Activated naive CD4-positive, alpha-beta T cell treated with anti-CD3 and anti-CD28 coated beads, Interleukin-2, amount 50 U/mL, for 16 hours (primary cell): Measurements from ENCODE around the gene EPHA5.

Experiments
- DNase-seq: peaks from one replicate; pipeline ENCODE4 v3.0.0-alpha.2; 2020

The EPHA5 gene

DNA sequence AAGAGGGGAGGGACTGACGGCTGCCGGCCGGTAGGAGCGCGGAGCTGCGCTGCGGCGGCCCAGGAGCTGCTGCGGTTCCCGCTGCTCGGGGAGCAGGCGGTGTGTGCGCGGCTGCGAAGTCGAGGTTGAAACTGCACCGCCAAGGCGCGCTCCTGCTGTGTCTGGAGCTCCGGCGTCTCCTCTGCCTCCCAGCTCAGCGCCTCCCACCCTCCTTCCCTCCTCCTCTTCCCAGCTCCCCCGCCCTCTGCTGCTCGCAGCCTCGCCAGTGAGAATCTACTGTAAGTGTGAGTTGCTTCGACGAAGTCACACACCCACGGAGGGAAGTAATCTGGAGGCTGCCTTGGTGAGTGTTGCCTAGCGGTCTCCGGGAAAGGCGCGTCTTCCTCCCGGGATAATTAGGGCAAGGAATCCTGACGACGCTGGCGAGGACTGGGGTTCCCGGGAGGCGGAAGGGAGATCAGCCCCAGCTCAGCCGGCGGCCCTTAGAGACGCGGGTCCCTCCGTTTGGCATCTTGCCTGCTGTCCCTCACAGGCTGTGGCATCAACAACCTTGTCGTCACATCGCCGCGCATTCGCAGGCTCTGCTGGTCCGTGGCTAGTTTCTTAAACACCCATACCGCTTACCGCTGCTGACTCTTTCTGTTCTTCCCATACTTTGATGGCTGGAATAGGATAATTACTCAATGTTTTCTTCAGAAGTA is at the start of gene EPHA5:
EPHA5 (minus strand) TSS at position 159 of the 701 bp plus-strand sequence. CDS start 747 bp downstream, outside the sequence.
- no peak for DNase-seq

DNA sequence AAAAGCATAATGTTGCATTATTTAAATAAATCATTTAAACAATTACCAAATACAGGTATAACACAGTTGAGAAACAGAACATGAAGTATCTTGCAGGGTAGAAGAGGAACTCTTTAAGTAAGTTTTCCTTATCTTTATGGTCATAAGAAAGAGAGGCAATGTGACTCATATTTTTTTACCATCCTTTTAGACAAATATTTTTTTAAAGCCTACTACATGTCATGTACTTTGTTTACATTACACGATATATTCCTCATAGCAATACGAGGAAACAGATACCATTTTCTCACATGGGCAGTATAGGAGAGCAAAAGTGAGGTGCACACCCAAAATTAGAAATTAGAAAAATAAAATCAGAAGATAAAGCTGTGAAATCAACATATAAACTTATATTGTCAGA is 49.3 kb upstream of the EPHA5 start:
- DNase-seq: no peak

DNA sequence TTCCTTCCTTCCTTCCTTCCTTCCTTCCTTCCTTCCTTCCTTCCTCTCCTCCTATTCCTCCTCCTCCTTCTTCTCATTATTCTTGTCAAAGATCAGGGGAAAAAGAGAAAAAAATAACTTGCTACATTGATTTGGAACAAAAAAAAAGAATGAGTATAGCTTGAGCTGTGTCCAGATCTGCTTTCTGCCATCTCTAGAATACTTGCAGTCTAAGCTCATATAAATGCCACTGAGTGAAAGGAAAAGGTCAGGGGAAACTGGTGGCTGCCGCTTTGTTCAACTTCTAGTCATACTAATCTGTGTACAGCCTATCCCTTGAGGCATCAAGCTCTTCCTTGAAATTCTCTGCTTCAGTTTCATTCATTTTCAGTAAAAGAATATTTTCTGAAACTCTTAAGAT is 28.3 kb upstream of the EPHA5 start:
- no peak for DNase-seq

DNA sequence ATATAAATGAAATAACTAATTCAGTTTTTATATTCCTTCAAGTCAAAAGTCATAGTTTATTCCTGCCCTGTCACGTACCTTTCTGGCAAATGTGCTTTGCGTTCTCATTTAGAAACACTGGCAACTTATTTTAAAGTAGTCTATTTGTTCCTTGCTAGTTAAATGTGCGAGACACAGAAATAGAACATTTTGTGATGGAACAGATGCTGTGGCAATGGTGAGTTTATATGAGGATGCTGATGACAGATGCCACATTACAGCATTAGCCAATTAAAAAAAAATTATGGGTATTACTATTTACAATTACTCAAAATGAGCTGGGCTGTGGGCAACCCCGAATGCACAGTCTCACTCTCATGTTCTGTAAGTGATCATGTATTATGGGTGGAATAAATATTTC is 26.1 kb upstream of the EPHA5 start:
- no peak for DNase-seq

DNA sequence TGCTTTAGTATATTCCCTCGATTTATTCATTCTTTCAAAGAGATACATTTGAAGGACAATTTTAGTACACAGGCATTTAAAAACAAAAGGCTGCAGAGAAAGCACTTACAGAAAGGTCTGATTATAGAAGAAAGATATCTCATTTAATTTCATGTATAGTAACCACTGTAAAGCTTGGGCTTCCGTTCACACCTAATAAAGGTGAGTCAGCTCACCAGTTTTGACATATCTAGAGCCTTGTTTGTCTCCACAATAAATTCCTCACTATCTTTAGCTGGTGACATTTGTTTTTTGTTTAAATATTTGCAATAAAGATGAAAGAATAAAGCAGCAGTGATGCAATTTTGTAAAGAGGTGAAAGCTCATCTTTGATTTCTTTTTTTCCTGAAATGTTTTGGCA is 1.1 kb upstream of the EPHA5 start:
- DNase-seq: no peak

DNA sequence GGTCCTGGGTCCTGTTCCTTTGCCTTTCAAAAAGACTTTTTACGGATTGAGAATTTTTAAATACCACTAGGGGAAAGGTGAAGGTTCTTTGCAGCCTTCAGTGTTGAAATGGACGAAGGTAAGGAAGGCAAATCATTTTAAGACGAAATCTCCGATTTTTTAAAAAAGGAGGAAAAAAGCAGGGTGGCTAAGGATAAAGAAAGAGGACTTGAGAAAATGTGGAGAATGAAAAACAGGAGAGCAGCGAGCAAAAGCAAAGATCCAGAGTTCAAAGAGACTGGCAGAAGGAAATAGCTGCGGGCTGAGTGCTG is 314 bp downstream of the EPHA5 start:
- no peak for DNase-seq

DNA sequence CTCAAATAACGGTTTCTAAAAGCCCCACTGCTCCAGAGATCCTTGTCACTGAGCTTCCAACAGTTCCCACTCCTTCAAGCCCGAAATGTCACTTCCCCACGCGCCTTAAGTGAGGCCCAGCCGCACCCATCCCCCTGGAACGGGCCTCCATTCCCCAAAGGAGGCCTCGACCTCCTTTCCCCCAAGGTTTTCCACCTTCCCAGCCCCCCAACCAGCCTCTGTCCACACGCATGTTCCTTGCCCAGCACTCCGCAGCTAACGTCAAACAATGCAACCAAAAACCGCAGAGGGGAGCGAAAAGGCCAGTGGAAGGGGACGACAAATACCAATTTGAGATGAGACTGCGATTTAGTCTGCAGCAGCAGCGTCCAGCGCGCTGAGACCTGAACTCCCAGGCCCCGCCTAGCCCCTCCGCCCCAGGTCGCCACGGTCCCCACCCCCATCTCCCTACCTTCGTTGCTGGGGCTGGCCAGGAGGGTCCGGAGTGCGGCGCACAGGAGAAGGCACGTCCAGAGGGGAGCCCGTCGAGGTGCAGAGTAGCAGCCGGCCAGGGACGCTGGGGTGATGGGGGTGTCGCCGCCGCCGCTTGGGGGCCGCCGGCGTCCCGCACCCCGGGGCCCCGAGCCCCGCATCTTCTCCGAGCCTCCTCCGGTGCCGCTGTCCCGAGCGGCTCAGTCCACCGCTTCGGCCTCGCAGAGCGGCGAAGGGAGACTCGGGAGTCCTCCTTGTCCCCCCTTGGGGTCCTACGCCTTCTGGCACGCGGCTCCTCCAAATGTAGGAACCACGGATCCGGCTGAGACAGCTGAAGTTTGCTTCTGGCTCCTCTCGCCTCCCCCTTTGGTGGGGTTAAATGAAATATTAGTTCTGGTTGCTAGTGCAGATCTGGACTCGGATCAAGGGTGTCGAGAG is 924 bp downstream of the EPHA5 start:
- DNase-seq: no peak

DNA sequence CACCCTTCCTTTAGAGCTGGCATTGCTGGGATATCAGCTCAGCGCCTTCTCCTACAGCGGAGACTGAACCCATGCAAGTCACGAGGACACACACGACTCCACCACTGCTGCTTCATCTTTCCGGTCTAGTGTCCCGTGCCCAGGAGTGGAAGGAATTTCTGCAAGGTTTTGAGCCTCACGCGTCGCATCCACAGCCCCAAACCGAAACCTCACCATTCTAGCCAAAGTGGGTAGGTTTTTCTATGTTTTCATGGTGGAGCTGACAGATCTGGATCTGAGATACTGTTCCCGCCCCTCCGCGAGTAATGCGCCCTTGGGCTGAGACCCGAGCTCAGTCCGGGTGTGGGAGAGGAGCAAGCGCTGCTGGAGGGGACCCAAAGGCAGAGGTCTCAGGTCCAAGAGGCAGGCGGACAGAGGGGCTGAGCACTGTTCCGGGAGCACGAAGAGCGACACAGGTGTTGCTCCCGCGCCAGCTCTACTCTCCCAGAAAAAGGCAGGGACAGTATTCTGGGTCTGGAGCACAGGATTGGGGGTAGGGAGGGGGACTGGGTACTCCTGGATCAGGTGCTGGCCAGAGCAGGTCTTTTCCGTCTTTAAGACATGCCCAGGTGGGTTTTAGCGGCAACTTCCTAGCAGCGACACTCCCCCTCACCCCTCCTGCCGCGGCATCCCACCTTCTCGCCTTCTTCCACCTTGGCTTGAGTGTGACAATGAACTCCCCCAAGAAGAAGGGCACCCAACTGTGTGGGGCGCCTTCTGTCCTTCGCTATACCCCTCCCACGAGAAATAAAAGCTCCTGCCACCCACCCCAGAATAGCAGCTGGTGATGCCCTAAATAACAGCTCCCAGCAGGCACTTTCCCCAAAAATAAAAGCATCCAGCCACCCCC is 1.8 kb downstream of the EPHA5 start:
- DNase-seq: no peak

DNA sequence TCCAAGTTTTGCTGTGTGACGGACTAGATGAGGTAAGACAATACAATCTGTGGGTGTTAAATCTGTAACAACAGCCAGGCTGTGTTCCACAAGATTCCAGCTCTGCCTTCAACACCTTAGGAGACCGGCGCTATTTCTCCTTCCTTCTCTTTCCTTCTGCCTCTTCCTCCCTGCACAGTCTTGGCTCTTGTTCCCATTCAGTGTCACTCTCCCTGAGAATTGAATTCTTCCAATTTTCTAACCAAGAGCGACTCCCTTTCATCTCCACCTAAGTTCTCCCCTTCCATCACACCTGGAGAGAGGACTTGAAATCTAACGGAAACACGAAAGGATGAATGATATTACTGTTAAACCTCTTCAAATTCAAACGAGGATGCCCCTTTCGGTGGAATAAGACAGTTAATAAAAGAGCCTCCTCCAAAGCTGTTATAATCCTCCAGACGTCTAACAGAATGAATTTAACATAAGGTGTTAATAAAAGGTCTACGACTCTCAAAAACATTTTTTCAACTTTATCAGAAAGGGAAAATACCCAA is 2.7 kb downstream of the EPHA5 start:
- DNase-seq: no peak

DNA sequence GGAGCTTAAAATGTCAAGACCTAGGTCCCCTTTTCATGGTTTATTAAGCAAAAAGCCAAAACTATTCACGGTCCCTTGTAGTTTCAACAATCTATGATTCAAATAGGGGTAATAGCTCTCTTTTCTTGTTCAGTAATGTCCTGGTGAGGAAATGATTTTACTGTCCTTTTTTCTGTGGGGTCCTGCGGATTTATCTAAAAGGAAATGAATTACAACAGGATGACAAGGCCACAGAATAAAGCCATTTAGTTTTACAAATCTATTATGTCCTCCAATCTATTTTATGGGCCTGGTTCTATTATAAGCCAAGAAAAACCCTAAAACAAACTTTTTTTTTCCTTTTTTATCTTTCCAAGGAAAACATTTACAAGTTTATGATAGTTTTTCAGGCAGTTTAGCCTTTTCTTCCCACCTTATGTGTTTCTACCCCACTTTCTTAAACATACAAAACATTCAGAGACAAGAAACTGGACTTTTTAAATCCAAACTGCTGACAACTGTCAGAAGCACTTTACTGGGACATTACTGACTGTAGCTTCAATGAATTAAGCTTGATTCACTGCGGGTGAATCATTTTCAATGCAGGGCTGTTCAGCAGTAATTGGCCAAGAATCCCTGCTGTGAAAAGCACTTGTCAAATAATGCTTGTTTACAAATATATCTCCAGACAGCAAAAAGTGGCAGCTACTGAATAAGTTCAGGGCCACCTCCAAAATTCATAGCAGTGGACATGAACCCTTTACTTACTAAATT is 4.3 kb downstream of the EPHA5 start:
- no peak for DNase-seq

DNA sequence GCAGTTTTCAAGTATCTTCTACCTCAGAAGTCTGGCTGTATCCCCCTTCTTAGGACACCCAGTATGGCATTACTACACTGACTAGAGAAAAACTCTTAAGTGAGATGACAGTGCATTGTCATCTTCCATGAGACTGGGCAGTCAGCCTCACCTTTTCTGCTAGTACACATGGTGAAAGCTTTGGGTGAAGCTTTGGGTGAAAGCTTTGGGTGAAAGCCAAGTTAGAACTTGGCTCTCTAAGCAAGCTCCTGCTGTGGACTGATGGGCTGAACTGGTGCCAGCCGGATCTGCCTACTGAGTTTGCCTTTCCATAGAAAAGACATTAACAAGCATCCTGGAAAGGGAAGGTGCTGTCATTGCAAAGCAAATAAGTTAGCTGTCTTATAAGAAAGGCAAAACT is 8.8 kb downstream of the EPHA5 start:
- DNase-seq: no peak

DNA sequence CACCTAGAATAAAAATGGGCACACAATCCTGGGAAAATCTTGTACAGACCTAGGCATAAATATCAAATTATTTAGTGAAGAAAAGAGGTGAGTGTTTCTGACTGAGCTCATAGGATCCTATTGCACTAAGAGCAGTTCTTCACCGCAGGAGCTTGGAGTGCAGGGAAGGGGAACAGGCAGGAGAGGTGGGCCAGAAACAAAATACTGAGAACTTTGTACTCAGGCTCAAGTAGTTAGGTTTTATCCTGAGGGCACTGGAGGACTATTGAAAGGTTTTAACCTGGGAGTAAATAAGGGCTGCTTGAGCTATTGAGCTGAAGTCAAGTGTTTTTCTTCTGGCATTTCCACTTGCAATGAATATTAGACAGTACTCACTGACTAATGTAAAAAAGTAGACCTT is 12.2 kb downstream of the EPHA5 start:
- DNase-seq: no peak

DNA sequence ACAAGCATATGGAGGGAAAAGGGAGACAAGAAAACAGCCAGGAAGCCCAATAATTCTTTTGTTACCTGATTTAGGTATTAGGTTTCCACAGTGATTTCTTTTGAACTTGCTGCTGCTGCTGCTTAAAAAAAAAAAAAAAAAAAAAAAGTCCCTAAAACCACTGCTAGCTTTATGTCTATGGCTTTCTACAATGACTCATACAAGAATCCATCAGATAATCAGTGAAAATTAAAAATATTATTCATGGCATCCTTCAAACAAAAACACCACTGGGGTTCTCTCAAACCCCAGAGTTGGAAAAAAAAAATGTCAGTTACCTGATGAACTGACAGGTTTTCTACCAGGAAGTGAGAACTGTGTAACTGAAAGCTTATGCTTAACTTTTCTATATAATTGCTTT is 14.3 kb downstream of the EPHA5 start:
- no peak for DNase-seq

DNA sequence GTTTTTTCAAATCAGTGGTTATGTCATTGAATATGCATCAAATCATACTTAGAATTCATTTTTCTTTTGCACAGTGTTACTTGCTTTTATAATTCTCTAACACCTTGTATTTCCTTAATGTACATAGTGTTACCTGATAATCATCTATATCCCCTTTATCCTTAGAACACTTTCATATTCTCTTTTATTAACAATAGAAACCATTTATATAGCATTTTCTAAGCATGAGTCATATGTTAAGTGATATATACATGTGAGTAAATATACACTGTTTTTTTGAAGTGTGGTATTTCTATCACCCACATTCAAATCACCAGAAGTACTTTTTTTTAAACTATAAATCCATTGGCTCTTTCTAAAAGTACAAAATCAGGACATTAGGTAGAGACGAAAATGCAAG is 15.3 kb downstream of the EPHA5 start:
- DNase-seq: no peak

DNA sequence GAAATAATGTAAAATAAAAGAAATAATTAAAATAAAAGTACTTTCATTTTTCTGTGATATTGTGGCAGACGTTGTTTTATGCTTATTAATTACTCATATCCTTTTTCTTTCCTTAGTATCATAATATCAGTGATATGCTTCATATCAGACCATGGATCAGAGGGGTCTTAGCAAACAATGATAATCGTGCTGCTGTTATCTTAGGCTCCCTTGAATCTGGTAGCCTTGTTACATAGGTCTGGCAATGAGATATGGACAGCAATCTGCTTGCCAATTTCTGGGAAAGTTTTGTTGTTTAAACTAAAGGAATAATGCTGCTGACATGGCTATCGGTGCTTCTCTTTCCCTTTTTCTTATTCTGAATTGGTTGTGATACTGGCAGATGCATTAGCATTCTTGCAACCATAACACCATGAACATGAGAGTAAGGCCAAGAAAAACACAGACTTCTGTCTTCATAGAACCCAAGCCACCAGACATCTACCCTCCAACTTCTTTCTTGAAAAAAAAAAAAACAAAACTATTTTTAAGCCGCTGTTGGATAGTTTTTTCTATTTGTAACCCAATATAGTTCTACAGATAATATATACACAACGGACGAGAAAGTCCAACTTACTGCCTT is 16.4 kb downstream of the EPHA5 start:
- no peak for DNase-seq

DNA sequence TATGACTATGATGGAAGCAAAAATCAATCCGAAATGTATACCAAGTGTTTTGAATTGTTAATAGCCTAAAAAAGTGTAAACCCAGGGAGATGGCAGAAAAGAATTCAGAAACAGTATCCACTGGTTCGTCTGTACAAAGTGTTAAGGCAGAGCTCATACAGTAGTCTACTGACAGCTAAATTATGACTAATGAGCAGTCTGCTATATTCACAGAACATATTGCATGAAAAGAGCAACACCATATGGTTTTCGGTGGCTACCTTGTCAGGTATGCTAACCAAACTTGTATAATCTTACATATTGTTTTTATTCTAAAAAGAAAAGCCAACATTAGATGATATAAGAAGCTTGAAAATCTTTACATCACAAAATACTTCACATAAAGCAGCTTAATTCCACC is 18.5 kb downstream of the EPHA5 start:
- no peak for DNase-seq

DNA sequence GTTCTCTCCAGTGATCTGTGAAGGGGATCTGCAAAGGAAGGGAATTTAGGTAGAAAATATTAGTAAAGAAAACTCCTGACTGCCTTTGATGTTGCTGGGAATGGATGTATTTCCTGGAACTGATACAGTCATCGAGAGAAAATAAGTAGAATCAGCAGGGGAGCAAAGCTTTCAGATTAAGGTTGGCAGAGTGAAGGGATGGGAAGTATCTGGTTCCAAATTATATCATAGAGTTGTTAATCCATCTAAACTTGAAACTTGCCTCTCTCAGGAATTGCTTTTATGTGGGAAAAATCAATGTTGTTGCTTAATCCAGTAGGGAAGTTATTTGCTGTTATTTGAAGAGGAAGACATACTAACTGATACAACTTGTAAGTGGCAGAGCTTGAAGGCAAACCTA is 19.3 kb downstream of the EPHA5 start:
- no peak for DNase-seq

DNA sequence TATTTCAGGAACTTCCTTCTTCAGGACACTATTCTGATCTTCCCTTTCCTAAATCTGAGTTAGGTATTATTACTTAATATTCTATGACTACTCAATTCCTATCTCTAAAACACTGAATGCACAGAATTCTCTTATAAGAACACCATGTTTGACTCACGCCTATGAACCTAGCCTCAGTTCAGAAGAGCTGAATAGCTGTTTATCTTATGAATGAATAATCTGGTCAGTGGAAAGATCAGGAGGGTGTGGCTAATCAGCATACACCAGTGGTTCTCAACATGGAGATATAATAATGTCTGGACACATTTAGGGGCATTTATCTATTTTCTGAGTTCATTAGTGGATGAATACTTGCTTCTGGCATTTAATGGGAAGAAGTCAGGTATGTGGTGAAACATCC is 24.2 kb downstream of the EPHA5 start:
- DNase-seq: no peak

DNA sequence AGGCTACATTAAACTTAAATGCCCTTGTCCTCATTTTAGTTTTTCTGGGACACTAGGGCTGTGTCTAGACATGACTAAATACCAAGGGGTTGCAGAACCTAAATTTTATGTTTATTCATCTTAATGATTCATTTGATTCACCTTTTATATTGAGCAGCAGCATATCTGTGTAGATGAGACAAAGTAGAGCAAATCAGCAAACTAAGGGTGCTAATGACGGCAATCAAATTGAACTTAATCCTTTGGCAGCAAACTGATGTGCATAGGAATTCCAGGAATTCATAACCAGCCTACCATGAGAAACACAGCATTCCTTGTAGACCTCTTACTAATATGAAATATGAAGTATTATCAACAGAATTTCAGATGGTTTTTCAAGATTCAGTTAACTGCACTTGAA is 25.1 kb downstream of the EPHA5 start:
- no peak for DNase-seq

DNA sequence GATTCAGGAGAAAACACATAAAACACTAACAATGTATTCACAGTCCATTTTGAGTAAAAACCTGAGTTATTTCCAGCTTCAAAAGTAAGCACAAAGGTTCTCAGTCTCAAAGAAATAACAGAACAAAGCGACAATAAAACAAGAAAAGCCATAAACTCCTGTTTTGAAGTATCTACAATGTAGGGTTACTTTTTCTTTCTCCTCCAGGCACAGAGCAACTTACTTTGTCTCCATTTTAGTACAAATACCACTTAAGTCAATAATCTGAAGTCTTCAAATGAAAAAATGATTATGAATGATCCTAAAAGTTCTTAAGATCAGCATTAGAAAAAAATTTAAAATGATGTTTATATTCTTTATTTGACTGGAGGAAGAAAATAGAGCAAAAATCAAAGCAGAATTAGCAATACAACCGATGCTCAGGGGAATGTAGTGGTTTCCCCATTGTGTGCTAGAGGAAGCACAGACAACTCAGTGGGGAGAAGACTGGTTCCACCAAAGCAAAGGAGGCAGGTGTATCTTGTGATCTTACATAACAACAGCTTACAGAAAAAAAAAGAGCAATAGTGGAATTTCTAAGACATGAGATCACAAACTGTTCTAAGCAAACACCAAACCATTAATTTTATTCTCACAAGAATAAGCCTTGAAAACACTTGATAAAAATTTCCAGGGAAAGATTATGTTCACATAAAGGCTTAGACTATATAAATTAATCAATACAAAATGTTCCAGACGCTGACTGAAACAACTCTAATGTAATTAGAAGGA is 35.1 kb downstream of the EPHA5 start:
- no peak for DNase-seq

DNA sequence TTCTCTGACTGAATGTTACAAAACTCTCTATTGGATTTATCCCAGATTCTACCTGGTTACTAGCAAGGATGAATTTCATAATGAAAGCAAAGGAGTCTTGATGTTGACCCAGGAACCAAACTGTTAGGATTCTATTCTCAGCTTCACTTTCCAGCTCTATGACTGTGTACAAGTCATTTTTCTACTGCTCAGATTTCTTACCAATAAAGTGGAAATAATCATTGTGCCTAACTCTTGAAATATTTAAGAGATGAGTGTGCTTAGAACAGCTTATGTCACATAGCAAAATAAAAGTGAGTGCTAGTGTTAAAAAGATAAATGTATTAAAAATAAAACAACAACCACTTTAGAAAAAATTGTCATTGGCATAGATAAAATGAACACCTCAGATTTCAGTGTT is 45.6 kb downstream of the EPHA5 start:
- no peak for DNase-seq
